Measurements from ENCODE around the gene HSD17B2.

DNA sequence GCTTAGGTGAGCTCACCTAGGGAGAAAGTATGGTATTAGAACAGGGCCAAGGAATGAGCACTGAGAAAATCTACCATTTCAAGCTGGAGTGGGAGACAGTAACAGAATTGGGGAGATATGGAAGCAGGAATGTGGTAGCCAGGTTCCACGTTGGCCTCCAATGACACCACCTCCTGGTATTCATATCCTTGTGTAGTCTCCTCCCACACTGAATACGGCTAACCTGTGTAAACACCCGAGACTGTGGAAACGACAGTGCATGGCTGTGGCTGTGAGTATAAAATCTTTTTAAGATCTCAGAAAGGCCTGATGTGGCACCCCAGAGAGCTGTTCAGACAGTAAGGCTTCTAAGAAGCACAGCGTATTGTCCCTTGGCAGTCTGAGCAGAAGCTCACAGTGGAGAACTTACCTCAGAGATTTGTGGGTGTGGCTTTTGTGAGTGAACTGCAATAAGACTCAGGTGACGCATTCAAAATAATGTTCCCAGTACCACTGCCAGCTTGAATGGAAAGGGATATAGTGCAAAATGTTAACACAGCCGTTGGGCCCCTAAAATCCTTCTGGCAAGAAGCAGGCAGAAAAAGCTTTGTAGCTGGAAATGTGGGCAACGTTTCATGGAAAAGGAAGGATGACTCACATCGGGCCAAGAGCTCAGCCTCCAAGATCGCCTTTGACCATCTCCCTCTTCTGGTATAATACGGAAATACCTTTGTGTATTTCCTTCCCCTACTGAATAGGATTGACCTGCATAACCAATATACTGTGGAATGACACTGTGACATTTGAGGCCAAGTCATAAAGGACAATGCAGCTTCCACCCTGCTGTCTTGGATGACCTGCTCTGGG, 38.2 kb upstream of the HSD17B2 start:
- TF ChIP-seq, protein P1, sequence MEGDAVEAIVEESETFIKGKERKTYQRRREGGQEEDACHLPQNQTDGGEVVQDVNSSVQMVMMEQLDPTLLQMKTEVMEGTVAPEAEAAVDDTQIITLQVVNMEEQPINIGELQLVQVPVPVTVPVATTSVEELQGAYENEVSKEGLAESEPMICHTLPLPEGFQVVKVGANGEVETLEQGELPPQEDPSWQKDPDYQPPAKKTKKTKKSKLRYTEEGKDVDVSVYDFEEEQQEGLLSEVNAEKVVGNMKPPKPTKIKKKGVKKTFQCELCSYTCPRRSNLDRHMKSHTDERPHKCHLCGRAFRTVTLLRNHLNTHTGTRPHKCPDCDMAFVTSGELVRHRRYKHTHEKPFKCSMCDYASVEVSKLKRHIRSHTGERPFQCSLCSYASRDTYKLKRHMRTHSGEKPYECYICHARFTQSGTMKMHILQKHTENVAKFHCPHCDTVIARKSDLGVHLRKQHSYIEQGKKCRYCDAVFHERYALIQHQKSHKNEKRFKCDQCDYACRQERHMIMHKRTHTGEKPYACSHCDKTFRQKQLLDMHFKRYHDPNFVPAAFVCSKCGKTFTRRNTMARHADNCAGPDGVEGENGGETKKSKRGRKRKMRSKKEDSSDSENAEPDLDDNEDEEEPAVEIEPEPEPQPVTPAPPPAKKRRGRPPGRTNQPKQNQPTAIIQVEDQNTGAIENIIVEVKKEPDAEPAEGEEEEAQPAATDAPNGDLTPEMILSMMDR (IDR thresholded peaks at IDR 0.05 in 4 of 5, conservative IDR thresholded peaks at IDR 0.05 in 1 of 5), result no peak
- no peak for TF ChIP-seq POLR2A (IDR thresholded peaks at IDR 0.05)

Measured in gastrocnemius medialis (tissue), 4 donors.